ENCODE data around the gene PINK1. TPM values are rescaled to one million over a fixed set of nuclear protein-coding genes. Genes with fewer than 3 reads are reported as not detected.
A peak's percentile ranks its signal among the peaks of the same experiment; 100 is the strongest.

The PINK1 gene
- total RNA-seq, 1 donor from 2014 or later, result 57.7 TPM

- no peak for TF ChIP-seq CTCF (IDR thresholded peaks at IDR 0.05; ENCODE audit: insufficient read depth, low read length, poor library complexity, severe bottlenecking)
- Histone ChIP-seq H3K4me3 (ENCODE audit: low read depth, low read length) (no peak overlapping the region), H3K27me3 (ENCODE audit: control insufficient read depth, insufficient read depth, low read length) (no peaks in the 10 kb centered on the region), H3K36me3 (ENCODE audit: control insufficient read depth, insufficient read depth, low read length) (peaks cover 7% of the 10 kb centered on the region)
- no peak for DNase-seq (ENCODE audit: low read depth)
These were observed 20.9 kb downstream of the PINK1 start for GRCh38 chr1:20654104-20654690.

GRCh38 chr1:20657024-20657423 lies 23.8 kb downstream of the PINK1 start:
- Histone ChIP-seq H3K36me3 (ENCODE audit: control insufficient read depth, insufficient read depth, low read length) (peaks cover 7% of the 10 kb centered on the region), H3K27me3 (ENCODE audit: control insufficient read depth, insufficient read depth, low read length) (no peaks in the 10 kb centered on the region), H3K4me3 (ENCODE audit: low read depth, low read length) (no peak overlapping the region)
- DNase-seq (ENCODE audit: low read depth), result no peak
- no peak for TF ChIP-seq CTCF (IDR thresholded peaks at IDR 0.05; ENCODE audit: insufficient read depth, low read length, poor library complexity, severe bottlenecking)

GRCh38 chr1:20658166-20658915 lies 25.1 kb downstream of the PINK1 start:
- Histone ChIP-seq H3K4me3 (ENCODE audit: low read depth, low read length) (no peak overlapping the region), H3K27me3 (ENCODE audit: control insufficient read depth, insufficient read depth, low read length) (no peaks in the 10 kb centered on the region), H3K36me3 (ENCODE audit: control insufficient read depth, insufficient read depth, low read length) (peaks cover 4% of the 10 kb centered on the region)
- TF ChIP-seq CTCF (IDR thresholded peaks at IDR 0.05; ENCODE audit: insufficient read depth, low read length, poor library complexity, severe bottlenecking), result no peak
- no peak for DNase-seq (ENCODE audit: low read depth)

GRCh38 chr1:20660363-20660762 lies 27.1 kb downstream of the PINK1 start:
- Histone ChIP-seq H3K4me3 (ENCODE audit: low read depth, low read length) (peak overlapping the region; percentile 91), H3K36me3 (ENCODE audit: control insufficient read depth, insufficient read depth, low read length) (peaks cover 1% of the 10 kb centered on the region), H3K27me3 (ENCODE audit: control insufficient read depth, insufficient read depth, low read length) (no peaks in the 10 kb centered on the region)
- TF ChIP-seq CTCF (IDR thresholded peaks at IDR 0.05; ENCODE audit: insufficient read depth, low read length, poor library complexity, severe bottlenecking), result no peak
- no peak for DNase-seq (ENCODE audit: low read depth)

GRCh38 chr1:20660847-20661206 lies 27.6 kb downstream of the PINK1 start:
- DNase-seq (ENCODE audit: low read depth), result no peak

More at GRCh38 chr1:20660847-20661206, 27.6 kb downstream of the PINK1 start:
- Histone ChIP-seq H3K4me3 (ENCODE audit: low read depth, low read length) (peak overlapping the region; percentile 91), H3K36me3 (ENCODE audit: control insufficient read depth, insufficient read depth, low read length) (no peaks in the 10 kb centered on the region), H3K27me3 (ENCODE audit: control insufficient read depth, insufficient read depth, low read length) (no peaks in the 10 kb centered on the region)
- no peak for TF ChIP-seq CTCF (IDR thresholded peaks at IDR 0.05; ENCODE audit: insufficient read depth, low read length, poor library complexity, severe bottlenecking)
